Stimulated activated CD8-positive, alpha-beta memory T cell treated with anti-CD3 and anti-CD28 coated beads, Interleukin-4, amount 100 ng/mL, for 4 hours (primary cell): Measurements from ENCODE around the gene CRYBA2.

ENCODE experiments used
- DNase-seq, 2 donors: peaks; one replicate each; pipeline ENCODE4 v3.0.0-alpha.2; 2020; ENCODE audit warnings: low read depth in 2 of 2, low spot score in 1 of 2

Gene CRYBA2, protein sequence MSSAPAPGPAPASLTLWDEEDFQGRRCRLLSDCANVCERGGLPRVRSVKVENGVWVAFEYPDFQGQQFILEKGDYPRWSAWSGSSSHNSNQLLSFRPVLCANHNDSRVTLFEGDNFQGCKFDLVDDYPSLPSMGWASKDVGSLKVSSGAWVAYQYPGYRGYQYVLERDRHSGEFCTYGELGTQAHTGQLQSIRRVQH

DNA sequence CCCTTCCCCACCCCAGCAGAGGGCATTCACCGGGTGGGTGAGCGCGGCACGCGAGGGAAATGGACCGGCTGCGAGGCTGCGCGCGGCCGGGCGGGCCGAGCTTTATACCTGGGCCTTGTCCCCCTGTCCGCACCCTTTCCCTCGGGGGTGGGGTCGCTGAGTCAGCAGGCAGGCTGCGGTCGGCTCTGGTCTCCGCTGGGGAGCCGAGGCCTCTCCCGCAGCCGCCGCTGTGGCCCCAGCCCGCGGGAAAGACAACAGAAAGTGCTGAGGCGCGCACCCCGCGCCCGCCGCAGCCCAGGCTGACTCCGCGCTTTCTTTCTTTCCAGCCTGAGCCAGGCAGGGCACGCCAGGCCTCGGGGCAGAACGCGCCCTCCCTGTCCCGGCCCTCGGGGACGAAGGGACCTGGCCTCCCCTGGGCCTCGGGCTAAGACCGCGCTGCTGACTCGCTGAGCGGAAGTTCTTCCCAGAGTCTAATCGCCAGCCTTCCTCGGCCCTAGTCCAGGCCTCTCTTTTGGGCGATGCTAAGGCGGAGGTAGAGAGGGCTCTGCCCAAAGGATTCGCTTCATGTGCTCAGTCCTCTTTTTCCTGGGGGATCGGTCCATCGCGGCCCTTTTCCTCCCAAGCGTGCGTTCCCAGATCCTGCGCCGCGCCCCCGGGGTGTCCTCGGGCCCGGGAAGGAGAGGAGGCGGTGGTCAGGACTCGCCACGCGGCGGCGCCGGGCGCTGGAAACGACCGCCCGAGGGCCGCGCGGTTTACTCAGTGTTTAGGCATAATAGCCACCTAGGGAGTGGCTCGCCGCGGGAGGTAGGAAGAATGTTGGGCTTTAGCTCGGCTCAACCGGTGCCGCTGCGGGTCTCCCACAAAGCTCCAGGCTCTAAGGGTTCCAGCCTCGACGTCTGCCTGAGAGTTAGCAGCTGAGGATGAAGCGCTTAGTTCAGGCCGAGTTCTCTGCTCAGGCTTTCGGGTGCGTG lies at the start of gene CRYBA2:
Gene CRYBA2, minus strand, starts transcription at position 78 of the 971 bp plus-strand sequence. CDS start 246 bp downstream, outside the sequence.
- DNase-seq = no peak

DNA sequence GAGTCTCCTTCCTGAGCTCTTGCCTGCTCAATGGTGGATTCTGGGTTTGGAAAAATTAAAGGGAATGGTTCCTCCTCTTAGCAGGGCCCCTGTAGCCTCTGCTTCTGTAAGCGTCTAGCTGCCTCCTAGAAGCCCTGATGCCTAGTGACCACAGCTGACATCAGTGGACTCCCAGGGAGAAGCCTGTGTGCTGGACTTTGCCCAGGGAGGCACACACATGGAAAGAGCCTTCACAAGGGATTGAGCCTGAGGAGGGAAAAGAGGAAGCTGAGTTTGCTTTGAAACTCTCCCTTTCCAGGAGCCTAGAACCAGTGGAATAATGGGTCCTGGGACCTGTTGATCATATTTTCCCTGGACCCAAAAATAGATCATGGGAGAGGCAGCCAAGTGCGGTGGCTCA lies 49.5 kb upstream of the CRYBA2 start:
- DNase-seq = no peak

DNA sequence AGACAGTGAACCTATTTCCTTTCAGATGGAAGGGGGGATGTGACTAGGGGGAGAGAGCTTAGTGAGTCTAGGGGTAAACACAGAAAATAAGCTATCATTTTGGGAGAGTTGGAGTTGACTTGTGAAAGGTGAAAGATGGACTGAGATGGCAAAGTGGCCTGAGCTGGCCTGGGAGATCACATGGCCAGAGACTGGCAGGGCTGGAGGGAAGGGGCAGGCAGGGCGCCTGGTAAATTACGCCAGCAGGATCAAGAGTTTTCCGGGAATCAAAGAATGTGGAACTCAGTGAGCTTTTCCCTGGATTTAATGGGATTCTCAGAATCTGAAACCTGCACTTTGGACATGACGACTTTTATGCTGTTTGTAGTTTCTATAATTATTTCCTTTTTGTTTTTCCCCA lies 48.9 kb upstream of the CRYBA2 start:
- no peak for DNase-seq

DNA sequence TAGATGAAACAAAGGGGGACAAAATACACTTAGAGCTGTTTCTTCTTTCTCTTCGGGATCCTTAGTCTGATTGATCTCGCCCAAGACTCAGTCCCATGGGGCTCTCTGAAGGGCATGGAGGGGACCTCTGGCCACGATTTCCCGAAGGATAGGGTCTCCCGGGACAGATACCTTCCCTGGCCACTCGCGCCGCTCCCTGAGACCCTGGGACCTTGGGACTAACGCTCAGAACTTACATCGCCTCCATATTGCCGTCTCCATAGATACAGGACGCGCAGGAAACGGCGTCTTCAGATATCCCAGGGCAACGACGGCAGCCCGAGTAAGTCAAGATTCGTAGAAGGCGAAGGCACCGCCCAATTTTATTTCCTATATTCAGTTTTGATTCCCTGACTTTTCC lies 48.0 kb upstream of the CRYBA2 start, which contains the start of gene CFAP65:
Gene CFAP65, minus strand, starts transcription at position 265 of the 400 bp plus-strand sequence. CDS start 2,468 bp downstream, outside the sequence.
- no peak for DNase-seq

DNA sequence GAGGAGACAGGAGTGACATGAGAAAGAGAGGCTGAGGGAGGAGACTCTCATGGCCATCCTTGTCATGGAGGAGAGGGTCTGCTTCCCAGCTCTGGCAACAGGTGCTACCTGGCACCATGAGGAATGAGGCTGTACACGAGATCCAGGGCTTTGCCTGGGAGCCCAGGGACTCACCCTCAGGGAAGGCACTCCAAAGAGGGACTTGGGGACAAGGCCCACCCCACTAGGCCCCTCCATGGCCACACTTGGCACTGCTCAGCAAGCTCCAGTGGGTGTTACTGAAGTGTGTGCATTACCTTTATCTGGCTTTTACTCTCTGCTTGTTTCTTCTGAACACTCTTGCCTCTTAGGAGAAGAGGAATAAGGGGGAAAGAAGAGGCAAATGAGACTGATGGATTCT lies 45.4 kb upstream of the CRYBA2 start:
- DNase-seq = no peak

DNA sequence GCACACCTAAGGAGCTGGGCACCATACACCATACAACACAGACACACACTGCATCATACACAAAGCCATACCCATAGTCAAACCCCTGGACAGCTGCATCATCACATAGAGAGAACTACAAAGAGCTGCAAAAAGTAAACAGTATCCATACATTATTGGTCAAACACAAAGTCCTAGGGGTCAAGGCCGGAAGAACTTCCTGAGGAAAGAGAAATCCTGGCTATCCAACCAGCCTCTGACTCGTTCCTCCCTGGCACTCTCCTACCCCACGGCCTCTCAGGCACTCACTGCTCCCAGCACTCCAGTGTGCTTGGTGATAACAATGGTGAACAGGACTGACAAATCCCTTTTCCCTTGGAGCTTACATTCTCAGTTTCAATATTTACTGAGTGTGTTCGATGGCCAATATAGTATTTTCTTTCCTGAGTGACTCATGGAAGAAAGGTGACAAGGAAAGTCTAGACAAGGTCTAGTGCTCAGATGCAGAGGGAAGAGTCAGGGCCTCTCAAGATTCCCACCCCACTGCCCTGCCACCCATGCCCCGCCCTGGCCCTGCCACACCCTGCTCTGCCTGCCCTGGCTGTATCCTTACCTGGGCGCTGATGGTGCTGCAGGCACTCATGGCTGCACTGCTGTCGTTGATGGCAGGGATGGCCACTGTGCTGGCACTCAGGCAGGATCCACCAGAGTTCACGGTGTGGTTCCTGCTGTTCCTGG lies 44.7 kb upstream of the CRYBA2 start:
- no peak for DNase-seq

DNA sequence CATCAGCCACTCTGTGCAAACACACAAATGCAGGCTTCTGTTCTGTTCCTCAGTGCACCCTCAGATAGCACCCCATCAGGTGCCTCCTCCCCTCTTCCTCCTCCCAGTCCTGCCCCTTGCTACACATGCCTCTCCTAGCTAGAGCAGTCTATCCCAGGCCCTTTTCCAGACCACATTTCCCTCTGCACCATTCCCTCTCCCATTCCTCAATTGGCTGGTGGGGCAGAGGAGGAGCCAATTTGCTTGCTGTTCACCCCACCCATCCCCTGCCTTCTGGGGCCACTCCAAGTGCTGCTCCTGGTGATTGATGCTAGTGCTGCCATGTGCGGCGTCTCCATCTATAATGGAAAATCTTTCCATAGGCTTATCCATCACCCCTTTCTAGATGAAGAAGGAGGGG lies 42.7 kb upstream of the CRYBA2 start:
- no peak for DNase-seq

DNA sequence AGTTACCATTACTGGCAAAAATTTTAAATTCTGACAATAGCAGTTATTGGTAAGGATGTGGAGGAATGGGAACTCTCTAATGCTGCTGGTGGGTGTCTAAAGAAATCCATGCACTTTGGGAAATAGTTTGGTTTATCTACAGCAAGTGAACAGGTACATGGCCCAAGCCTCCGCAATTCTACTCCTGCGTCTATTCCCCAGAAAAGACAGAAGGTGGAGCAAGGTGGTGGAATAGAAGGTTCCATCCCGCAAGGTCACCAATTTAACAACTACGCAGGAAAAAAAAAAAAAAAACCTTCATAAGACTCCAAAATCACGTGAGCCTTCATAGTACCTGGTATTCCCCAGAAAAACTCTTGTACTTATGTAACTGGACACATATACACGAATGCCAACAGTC lies 41.6 kb upstream of the CRYBA2 start:
- no peak for DNase-seq

DNA sequence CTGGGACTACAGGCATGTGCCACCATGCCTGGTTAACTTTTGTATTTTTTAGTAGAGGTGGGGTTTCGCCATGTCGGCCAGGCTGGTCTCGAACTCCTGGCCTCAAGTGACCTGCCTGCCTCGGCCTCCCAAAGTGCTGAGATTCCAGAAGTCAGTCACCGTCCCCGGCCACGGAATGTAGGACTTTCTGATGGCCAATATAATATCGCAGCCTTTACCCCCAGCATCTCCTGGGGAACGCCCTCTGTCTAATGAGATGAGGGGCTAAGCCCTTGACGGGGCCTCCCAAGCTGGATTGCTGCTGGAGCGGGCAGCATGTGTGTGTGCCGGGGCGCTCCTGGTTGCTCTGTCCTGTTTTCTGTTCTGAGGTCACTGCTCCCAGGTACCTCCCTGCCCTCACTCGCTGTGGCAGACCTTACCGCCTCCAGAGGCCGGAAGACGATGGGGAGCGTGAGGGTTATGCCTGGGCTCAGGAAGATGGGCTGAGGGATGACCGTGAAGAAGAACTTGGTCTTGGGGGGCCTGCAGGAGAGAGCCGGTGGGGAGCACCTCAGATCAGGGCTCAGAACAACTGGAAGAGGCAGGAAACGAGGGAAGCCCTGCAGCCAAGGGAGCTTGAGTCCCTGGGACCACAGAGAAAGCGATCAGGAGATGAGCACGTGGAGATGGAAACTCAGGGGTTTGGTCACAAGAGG lies 39.0 kb upstream of the CRYBA2 start:
- no peak for DNase-seq

DNA sequence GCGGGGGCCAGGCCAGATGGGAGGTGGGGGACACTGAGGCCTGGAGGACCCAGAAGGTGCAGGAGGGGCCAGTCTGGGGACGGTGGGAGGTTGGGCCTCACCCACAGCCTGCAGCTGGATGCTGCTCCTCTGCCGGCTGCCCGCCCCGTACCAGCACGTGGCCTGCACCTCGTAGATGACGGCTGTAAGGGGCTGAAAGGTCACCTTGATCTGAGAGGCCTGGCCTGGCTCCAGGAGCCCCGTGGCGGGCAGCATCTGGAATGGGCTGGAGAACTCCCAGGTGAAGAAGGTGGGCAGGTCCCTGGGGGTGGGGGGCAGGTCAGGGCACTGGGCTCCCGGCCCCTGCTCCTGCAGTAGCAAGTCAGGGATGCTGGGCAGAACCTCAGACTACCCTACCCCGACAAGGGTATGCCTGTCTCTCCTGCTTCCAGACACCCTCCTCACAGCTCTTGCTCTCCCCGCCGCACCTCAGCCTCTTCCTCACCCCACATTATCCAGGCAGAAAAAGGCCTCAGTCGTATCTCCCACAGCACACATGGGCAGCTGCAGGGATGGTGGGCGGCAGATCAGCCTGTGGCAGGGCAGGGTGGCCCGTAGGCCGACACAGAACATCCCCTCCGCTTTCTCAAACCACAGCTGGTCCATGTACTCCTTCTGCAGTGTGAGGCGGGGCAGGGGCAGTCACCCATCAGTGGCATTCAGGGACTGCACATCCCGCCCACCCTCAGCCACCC lies 38.0 kb upstream of the CRYBA2 start:
- no peak for DNase-seq

DNA sequence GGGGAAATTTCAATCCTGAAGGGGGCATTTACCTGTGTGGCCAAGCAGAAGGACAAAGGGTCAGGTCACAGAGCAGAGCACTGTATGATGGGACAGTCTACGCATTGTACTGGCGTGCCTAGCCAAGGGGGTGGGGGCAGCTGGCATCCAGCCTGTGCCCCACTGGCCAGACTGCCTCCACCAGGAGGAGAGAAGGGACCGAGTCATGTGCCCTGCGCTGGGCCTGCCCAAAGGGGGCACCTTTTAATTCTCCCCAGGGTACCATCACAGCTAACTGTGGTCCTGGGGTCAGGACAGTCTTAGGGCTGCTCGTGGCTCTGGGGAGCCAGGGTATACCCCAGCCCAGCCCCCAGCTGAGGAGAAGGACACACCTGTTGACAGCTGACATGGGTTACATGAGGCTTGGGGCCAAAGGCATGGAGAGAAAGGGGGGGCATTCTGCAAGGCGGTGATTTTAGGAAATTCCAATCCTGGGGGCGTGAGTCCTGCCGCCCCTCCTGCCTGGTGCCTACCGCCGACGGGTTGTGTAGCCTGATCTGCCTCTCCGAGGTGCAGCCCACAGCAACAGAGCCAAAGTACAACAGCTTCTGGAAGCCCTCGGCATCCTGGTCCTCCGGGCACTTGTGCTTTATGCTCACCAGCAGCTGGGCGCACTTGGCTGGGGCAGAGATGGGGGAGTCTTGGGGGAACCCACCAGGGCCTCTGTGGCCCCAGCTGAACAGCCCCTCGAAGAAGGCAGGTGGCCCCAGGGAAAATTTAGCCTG lies 37.1 kb upstream of the CRYBA2 start:
- no peak for DNase-seq

DNA sequence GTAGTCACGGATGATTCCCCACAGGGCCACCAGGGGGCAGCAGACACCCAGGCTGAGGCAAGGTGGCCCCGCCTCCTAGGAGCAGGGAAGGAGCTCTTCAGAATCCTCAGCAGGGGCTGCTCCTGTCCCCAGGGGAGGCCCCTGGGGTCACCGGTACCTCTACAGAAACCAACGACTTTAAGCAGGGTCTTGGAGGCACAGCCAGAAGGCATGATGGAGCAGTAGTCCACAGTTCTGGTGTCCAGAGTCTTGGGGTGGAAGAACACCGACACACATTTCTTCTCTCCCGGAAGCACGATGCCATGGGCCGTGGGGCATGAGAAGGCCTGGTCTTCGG lies 36.6 kb upstream of the CRYBA2 start:
- DNase-seq = peak; percentile 43 to 65

DNA sequence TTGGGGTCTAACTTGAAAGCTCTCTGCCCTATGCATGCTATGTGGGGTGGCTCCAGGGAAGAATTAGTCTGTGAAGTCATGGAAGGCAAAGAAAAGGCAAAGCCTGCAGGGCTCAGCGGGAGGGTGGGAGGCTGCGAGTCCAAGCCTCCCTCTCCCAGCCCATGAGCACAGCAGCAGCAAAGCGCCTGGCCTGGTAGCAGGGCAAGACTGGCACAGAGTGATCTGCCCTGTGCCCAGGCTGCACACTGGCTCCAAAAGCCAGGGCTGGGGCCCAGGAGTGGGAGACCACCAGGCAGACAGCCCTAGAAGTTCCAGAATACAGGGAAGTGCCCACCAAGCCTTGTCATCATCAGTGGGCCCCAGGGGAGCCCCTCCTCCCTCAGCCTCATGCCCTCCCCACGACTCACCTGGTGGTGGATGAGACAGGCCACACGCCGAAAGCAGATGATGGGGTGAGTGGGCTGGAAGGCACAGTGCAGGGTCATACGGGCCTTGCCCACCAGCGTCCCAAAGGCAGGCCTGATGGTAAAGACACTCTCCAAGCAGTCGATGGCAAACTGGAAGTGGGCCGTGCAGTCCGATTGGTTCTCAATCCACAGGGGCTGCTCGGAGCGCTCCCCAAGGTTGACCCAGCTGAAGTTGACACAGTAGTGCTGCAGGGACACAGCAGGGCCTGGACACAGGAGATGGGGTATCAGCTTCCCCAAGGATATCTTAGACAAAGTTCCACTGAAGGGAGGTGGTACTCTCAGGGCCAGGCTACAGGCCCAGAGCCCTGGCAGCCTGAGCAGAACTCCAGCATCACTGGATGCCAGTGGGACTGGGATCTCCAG lies 36.0 kb upstream of the CRYBA2 start:
- no peak for DNase-seq

DNA sequence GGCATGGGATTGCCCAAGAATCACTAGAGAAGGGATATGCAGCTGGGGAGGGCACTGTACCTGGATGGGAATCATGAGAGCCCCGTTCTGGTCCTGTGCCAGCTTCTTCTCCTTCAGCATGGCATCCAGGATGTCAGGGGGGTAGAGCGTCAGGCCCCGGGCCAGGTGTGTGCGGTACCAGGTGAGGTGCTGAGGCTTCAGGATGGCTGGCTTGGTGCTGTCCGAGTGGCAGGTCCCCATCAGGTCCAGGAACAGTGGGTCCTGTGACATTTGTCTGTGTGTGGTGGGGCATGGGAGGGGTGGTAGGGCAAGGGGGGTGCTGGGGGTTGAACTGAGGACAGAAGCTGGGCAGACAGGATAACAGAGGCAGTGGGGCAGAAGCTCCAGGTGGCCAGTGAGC lies 34.9 kb upstream of the CRYBA2 start:
- no peak for DNase-seq

DNA sequence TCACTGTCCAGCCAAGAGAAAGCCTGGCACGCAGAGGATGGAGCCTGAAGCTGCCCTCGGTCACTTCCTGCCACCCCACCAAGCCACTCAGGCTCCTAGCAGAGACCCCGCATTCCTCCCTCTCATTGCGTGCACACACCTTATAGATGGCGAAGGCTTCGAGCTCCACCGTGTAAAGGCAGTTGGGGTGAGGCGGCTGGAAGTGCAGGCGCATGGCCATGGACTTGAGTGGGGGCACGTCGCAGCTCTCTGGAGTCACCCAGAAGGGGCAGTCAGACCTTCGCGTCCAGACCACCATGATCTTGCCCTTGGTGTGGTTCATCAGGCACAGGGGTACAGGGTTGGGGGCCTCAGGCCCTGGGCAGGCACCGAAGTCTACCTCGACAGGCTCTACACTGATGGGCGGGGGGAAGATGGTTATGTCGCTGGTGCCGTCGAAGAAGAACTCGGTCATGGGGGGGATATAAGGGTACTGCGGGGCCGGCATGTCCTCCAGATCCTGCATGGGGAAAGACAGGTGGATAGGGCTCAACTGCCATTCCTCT lies 34.4 kb upstream of the CRYBA2 start:
- no peak for DNase-seq

DNA sequence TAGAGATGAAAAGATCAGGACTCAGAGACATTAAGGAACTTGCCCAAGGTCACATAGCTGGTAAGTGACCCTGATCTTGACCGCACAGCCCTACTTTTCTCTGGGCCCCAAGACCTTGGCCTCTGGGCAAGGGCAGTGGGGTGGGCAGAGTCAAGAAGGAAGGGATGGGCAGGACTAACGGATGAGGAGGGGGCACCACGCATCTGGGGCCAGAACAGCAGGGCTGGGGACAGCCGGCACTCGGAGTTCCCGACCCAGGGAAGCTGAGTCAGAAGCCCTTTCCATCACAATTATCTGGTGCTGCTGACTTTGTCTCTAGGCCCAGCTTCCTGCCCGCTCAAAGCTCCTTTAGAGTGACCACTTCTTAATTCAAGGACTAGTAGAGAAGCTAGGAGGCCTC lies 33.7 kb upstream of the CRYBA2 start:
- no peak for DNase-seq

DNA sequence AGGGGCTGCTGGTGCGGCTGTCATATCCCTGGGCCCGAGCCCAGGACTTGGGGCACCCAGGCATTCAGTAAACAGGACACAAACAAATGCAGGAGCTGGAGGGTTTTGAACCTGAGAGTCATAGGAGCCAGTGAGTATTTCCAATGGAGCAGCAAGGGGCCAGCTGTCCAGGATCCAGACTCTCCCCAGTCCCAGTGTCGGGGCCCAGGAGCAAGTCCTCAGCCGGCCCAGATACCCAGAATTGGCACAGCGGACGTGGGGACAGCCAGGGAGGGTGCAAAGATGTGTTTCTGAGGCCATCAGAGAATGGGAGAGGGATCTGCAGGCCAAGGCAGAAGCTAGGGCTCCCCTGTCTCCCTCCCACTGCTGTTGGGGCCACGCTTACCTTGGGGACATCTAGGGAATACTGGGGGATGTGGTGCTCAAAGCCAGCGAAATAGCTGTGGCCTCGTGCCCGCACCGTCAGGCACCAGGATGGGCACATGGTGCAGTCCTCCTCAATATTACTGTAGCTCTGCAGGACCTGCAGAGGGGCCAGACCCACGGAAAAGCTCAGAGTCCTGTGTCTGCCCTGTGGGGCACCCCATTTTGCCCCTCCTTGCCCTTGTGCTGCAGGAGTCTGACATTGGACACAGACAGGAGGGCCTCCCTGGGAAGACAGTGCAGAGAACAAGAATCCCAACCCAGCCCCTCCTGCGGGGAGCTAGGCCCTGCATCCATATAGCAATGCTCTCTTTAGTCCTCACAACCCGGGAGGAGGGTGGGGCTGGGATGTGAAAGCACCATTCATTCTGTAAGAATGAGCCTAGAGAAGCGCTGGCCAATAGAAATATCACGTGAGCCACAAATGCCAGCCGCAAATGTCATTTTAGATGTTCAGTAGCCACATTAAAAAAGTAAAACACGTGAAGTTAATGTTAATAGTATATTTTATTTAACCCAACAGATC lies 32.7 kb upstream of the CRYBA2 start:
- no peak for DNase-seq

DNA sequence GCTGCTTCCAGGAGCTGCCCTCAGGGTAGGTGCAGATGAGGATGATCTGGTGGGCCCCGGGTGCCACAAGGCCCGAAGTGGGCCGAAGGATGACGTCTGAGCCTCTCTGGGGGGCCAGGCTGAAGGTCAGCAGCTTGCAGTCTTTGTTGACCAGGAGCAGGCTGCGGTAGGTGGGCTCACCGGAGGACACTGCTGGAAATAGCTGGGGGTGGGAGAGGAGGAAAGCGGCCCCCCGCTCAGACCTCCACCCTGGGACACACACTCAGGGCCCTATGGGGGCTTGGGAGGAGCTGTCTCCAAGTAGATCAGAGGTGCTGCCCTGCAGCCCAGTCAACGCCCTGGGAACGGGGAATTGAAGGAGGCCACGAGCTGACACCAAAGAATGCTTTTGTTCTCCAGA lies 30.8 kb upstream of the CRYBA2 start:
- DNase-seq = no peak
